Stimulated activated naive CD8-positive, alpha-beta T cell treated with anti-CD3 and anti-CD28 coated beads, Interleukin-15, Interleukin-2, amounts not matched to agents 100 U/mL and 50 U/mL, for 24 hours (primary cell): ENCODE results near the gene C10orf90.
A peak's percentile ranks its signal among the peaks of the same experiment; 100 is the strongest.

Experiments
- ATAC-seq: fragments of 150-1000 bp; cut with Tn5 transposase; one replicate; pipeline ENCODE4 v1.10.0; 2021
- DNase-seq: peaks from one replicate; pipeline ENCODE4 v3.0.0; 2021

The C10orf90 gene

GRCh38 chr10:126632705-126633104 lies 37.8 kb downstream of the C10orf90 start:
- DNase-seq (no peak), ATAC-seq (no peak)

GRCh38 chr10:126629925-126630624 lies 40.4 kb downstream of the C10orf90 start:
- ATAC-seq (no peak), DNase-seq (no peak)

- ATAC-seq = no peak
Observed at GRCh38 chr10:126628746-126629145, 41.7 kb downstream of the C10orf90 start.

GRCh38 chr10:126621846-126622245 lies 48.6 kb downstream of the C10orf90 start:
- DNase-seq = no peak
- ATAC-seq = no peak

More at GRCh38 chr10:126628746-126629145, 41.7 kb downstream of the C10orf90 start:
- no peak for DNase-seq

- no peak for ATAC-seq
- no peak for DNase-seq
Observed at GRCh38 chr10:126618466-126618865, 52.0 kb downstream of the C10orf90 start.

- ATAC-seq = no peak
- no peak for DNase-seq
Observed at GRCh38 chr10:126617733-126618132, 52.8 kb downstream of the C10orf90 start.

GRCh38 chr10:126617208-126617607 lies 53.3 kb downstream of the C10orf90 start:
- ATAC-seq = no peak
- DNase-seq = no peak

GRCh38 chr10:126616737-126617136 lies 53.8 kb downstream of the C10orf90 start:
- ATAC-seq = no peak
- DNase-seq = no peak

GRCh38 chr10:126611303-126611702 lies 59.2 kb downstream of the C10orf90 start:
- DNase-seq (no peak), ATAC-seq (no peak)

GRCh38 chr10:126609566-126609965 lies 60.9 kb downstream of the C10orf90 start:
- no peak for ATAC-seq
- DNase-seq = no peak

GRCh38 chr10:126599949-126600682 lies 70.4 kb downstream of the C10orf90 start:
- ATAC-seq (no peak), DNase-seq (no peak)

GRCh38 chr10:126598009-126598408 lies 72.5 kb downstream of the C10orf90 start:
- DNase-seq = peak; percentile 12
- no peak for ATAC-seq

GRCh38 chr10:126597211-126597610 lies 73.3 kb downstream of the C10orf90 start:
- DNase-seq (no peak), ATAC-seq (no peak)

GRCh38 chr10:126596472-126597016 lies 73.9 kb downstream of the C10orf90 start:
- no peak for DNase-seq
- no peak for ATAC-seq

GRCh38 chr10:126595160-126595559 lies 75.3 kb downstream of the C10orf90 start:
- DNase-seq (no peak), ATAC-seq (no peak)

- DNase-seq (no peak), ATAC-seq (no peak)
Observed at GRCh38 chr10:126593968-126594701, 76.4 kb downstream of the C10orf90 start.

GRCh38 chr10:126592901-126593300 lies 77.6 kb downstream of the C10orf90 start:
- DNase-seq (no peak), ATAC-seq (no peak)

- no peak for DNase-seq
- ATAC-seq = no peak
Observed at GRCh38 chr10:126588024-126588423, 82.5 kb downstream of the C10orf90 start.

- no peak for DNase-seq
- no peak for ATAC-seq
Observed at GRCh38 chr10:126586878-126587277, 83.6 kb downstream of the C10orf90 start.

GRCh38 chr10:126586128-126586527 lies 84.4 kb downstream of the C10orf90 start:
- DNase-seq (no peak), ATAC-seq (no peak)

GRCh38 chr10:126585249-126586017 lies 85.1 kb downstream of the C10orf90 start:
- ATAC-seq (no peak), DNase-seq (no peak)

GRCh38 chr10:126584836-126585235 lies 85.7 kb downstream of the C10orf90 start:
- ATAC-seq (no peak), DNase-seq (no peak)
